GM18861 (cell line): ENCODE results near the gene LARP7.
"Not testable (repeated sequence)": the region's sequence is repeated elsewhere in the genome, so short reads cannot be mapped to it uniquely, and the experiment has no call there.

Experiments
- ATAC-seq: cut with Tn5 transposase; IDR thresholded peaks from one replicate; pipeline ENCODE4 v1.9.1; 2021; ENCODE audit not compliant: unreplicated experiment

The LARP7 gene

GRCh38 chr4:112636688-112637551, at the start of gene LARP7, which contains the start of gene ZGRF1:
Gene LARP7 (plus strand): TSS chr4:112637143. CDS start chr4:112644670, 7,527 bp downstream.
Gene ZGRF1 (minus strand): TSS chr4:112636909. CDS start chr4:112633176, 3,733 bp downstream.
- ATAC-seq, result peak; percentile 82

GRCh38 chr4:112589206-112589605, 47.7 kb upstream of the LARP7 start:
- ATAC-seq, result no peak

DNA sequence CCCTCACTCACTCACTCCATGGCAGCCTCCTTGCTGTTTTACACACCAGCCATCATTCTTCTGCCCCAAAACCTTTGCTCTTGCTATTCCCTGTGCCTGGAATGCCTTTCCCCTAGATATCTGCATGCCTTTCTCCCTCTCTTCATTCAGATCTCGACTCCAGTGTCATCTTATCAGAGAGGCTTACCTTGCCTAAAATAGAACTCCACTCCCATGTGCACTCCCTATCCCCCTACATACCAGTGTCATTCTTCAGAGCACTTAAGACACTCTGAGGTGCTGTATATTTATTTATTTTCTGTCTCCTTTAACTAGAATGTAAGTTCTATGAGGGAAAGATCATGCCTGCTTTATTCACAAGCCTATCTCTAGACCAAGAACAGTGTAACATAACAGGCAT, 45.4 kb upstream of the LARP7 start:
- no peak for ATAC-seq

DNA sequence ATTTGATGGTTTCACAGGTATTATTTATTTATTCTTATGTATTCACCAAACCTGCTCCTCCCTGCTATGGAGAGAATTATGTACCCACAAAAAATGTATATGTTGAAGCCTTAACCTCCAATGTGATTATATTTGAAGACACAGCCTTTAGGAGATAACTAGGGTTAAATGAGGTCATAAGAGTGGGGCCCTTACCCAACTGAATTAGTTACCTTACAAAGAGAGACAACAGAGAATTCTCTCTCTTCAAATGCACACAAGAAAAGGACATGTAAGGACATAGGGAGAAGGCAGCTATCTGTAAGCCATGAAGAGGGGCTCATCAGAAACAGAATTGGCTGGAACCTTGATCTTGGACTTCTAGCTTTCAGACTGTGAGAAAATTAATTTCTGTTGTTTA, 44.2 kb upstream of the LARP7 start:
- ATAC-seq, result no peak

GRCh38 chr4:112593438-112594133, 43.4 kb upstream of the LARP7 start:
- ATAC-seq, result peak; percentile 77

- no peak for ATAC-seq
These were observed 42.0 kb upstream of the LARP7 start for GRCh38 chr4:112594993-112595392.

GRCh38 chr4:112604589-112604988, 32.4 kb upstream of the LARP7 start:
- peak; percentile 80 for ATAC-seq

GRCh38 chr4:112612814-112613213, 24.1 kb upstream of the LARP7 start:
- ATAC-seq, result not testable (repeated sequence)

GRCh38 chr4:112616984-112617383, 20.0 kb upstream of the LARP7 start:
- ATAC-seq, result no peak

- no peak for ATAC-seq
These were observed 10.7 kb upstream of the LARP7 start for GRCh38 chr4:112626228-112626627.

GRCh38 chr4:112633477-112634235, 3.3 kb upstream of the LARP7 start:
- peak; percentile 25 for ATAC-seq

DNA sequence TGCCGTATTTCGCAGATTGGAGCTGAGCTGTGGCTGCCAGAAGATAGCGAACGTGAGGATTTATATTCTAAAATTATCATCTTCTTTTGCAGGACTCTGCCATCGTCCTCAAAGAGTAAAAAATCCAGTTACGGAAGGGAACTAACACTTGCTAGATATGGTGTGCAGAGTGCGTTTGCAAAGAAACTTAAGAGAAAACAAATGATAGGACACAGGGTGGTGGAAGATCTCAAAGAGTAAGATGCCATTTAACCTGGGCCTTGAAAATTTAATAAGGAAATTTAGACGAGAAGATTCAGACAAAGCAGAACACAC, 566 bp downstream of the LARP7 start:
- ATAC-seq, result no peak

DNA sequence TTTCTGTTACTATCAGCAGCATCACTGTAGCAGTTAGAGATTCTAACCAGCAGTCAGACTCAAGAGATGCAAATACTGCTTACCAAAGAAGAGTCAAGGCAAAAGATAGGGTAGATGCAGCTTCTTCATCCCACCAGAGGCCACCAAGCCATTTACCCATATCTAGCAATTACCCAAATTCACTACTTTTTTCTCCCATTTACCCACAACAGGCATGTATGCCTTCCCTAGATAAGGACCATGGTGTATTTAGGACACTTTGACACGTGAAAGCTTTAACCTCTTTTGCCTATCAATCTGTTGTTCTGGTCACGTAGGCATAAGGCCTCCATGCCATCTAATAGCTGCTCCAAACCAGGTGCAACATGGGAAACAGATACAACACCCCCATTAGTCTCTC, 5.6 kb downstream of the LARP7 start:
- ATAC-seq, result no peak

DNA sequence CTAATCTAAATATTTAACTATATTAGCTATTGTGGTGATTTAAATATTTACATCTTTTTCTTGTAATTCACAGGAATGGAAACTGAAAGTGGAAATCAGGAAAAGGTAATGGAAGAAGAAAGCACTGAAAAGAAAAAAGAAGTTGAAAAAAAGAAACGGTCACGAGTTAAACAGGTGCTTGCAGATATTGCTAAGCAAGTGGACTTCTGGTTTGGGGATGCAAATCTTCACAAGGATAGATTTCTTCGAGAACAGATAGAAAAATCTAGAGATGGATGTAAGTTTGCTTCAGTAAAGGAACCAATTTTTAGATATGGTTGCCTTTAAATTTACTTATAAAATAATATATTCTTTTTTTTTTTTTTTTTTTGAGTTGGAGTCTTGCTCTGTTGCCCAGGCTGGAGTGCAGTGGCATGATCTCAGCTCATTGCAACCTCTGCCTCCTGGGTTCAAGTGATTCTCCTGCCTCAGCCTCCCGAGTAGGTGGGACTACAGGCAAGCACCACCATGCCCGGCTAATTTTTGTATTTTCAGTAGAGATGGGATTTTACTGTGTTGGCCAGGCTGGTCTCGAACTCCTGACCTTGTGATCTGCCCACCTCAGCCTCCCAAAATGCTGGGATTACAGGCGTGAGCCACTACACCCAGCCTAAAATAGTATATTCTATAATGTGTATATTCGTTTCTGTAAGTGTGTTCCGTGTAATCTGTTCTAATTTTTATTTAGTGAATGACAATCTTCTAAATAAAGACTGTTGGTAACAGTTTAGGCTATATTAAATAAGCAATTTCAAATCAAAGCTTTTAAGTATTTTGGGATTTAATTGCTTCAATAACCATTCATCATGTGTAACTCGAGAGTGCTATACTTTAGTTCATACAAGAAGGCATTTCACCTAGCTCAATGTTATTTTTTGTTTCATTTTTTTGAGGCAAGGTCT, 7.9 kb downstream of the LARP7 start:
- not testable (repeated sequence) for ATAC-seq

DNA sequence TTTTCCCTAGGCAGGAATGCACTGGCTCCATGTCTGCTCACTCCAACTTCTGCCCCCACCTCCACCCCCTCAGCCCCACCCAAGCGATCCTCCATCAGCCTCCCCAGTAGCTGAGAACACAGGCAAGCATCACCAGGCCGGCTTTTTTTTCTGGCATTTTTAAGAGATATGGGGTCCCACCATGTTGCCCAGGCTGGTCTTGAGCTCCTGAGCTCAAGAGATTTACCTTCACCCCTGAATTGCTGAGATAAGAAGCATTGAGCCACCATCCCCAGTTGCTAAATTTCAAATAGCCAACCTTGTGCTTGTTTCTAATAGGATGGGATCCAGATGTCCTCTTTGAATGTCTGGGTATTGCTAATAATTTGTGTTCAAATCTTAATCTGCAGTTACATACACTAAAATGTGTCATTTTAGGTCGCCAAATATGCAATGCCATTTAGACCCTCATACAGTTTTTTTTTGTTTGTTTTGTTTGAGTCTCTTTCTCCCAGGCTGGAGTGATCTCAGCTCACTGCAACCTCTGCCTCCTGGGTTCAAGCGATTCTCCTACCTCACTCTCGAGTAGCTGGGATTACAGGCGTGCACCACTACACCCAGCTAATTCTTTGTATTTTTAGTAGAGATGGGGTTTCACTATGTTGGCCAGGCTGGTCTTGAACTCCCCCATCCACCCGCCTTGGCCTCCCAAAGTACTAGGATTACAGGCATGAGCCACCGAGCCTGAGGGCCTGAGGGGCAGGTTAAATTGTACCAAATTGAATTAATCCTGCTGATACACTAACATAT, 8.8 kb downstream of the LARP7 start:
- ATAC-seq, result no peak

- no peak for ATAC-seq
These were observed 9.9 kb downstream of the LARP7 start for GRCh38 chr4:112646632-112647537.

DNA sequence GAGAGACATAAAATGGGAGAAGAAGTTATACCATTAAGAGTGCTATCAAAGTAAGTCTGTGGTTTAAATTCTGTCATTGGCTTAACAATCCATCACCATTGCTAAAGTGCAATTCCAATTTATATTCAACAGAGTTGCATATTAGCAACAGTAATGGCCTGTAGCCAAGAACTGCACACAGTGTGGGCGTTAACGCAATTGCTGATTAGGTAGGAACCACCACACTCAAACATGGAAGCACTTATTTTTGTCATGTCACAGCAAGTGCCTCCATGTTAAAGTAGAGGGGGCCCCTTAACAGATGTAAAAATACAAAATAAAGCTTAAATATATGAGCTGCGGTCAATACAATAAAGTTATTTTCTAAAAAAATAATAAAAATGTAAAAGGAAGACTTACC, 10.8 kb downstream of the LARP7 start:
- ATAC-seq, result no peak

GRCh38 chr4:112648263-112649054, 11.5 kb downstream of the LARP7 start:
- ATAC-seq, result no peak
